NCI-H2227 treated with DMSO at 0.1 percent for 48 hours (cell line): Measurements from ENCODE around the gene GPC4.

Experiments
- DNase-seq: peaks from one replicate; lab custom pipeline; 2025; lab: John Stamatoyannopoulos, UW

GPC4 gene

GRCh38 chrX:133410550-133410949 is 4.7 kb downstream of the GPC4 start:
- DNase-seq: no peak

- no peak for DNase-seq
These were observed 9.6 kb downstream of the GPC4 start for GRCh38 chrX:133405498-133406185.

- DNase-seq: no peak
These were observed 11.3 kb downstream of the GPC4 start for GRCh38 chrX:133403984-133404383.

GRCh38 chrX:133402830-133403625 is 12.3 kb downstream of the GPC4 start:
- no peak for DNase-seq

- DNase-seq: no peak
These were observed 13.2 kb downstream of the GPC4 start for GRCh38 chrX:133402042-133402453.

GRCh38 chrX:133401536-133401935 is 13.8 kb downstream of the GPC4 start:
- DNase-seq: no peak

GRCh38 chrX:133399411-133399810 is 15.9 kb downstream of the GPC4 start:
- no peak for DNase-seq

- no peak for DNase-seq
These were observed 20.5 kb downstream of the GPC4 start for GRCh38 chrX:133394765-133395164.

GRCh38 chrX:133392671-133393070 is 22.6 kb downstream of the GPC4 start:
- DNase-seq: no peak

GRCh38 chrX:133391111-133391510 is 24.2 kb downstream of the GPC4 start:
- DNase-seq: no peak

GRCh38 chrX:133390676-133391075 is 24.6 kb downstream of the GPC4 start:
- no peak for DNase-seq

GRCh38 chrX:133389975-133390374 is 25.3 kb downstream of the GPC4 start:
- no peak for DNase-seq

- no peak for DNase-seq
These were observed 30.8 kb downstream of the GPC4 start for GRCh38 chrX:133384454-133384853.

- DNase-seq: no peak
These were observed 34.3 kb downstream of the GPC4 start for GRCh38 chrX:133380711-133381619.

GRCh38 chrX:133376422-133376821 is 38.9 kb downstream of the GPC4 start:
- DNase-seq: no peak

- no peak for DNase-seq
These were observed 39.5 kb downstream of the GPC4 start for GRCh38 chrX:133375615-133376340.

GRCh38 chrX:133374874-133375387 is 40.4 kb downstream of the GPC4 start:
- DNase-seq: no peak

GRCh38 chrX:133373386-133374079 is 41.8 kb downstream of the GPC4 start:
- no peak for DNase-seq

GRCh38 chrX:133370696-133371275 is 44.5 kb downstream of the GPC4 start:
- no peak for DNase-seq

- no peak for DNase-seq
These were observed 46.2 kb downstream of the GPC4 start for GRCh38 chrX:133369065-133369464.

- DNase-seq: no peak
These were observed 48.6 kb downstream of the GPC4 start for GRCh38 chrX:133366735-133367134.
